PC-9 (cell line): ENCODE data around the gene LRRC2. TPM values are rescaled to one million over a fixed set of nuclear protein-coding genes. Genes with fewer than 3 reads are reported as not detected.

Experiments used
- BruUV-seq: library from RNA; stranded (reverse); fragments of 400-500 nt; replicated peaks from 2 replicates; lab custom pipeline; 2021; lab: Mats Ljungman, UMichigan
- CTCF ChIA-PET: fragments of 300-600 bp; sonication (Branson Sonifier 250); formaldehyde crosslinking; loops from one replicate; lab custom pipeline; 2022; ENCODE audit warnings: antibody characterized with exemption; lab: Charles Lee
- POLR2A ChIA-PET: fragments of 300-600 bp; sonication (Branson Sonifier 250); formaldehyde crosslinking; loops from one replicate; lab custom pipeline; 2022; ENCODE audit warnings: antibody characterized with exemption; ENCODE audit not compliant: unreplicated experiment; lab: Charles Lee
- DNase-seq, 2 experiments: peaks; one replicate each; pipeline versions ENCODE4 v3.0.0 to v3.0.0-alpha.2; 2015 to 2022; ENCODE audit warnings: mixed read lengths in 1 of 2
- H2AFZ ChIP-seq: fragments of 200-600 bp; sonication (generic); 2 replicates; pipeline ENCODE4 v1.8.1; 2017; ENCODE audit warnings: antibody characterized with exemption
- H3F3A ChIP-seq: fragments of 200-600 bp; sonication (generic); 2 replicates; pipeline ENCODE4 v1.8.1; 2017; ENCODE audit warnings: antibody characterized with exemption, mild to moderate bottlenecking, low read depth; ENCODE audit not compliant: insufficient read depth
- H3K27ac ChIP-seq: fragments of 200-600 bp; sonication (generic); 2 replicates; pipeline ENCODE4 v1.6.1; 2016; ENCODE audit warnings: mixed run types
- H3K27me3 ChIP-seq: fragments of 200-600 bp; sonication (generic); 2 replicates; pipeline ENCODE4 v1.6.1; 2016; ENCODE audit warnings: low read depth, mixed run types; ENCODE audit not compliant: insufficient read depth
- H3K36me3 ChIP-seq: fragments of 200-600 bp; sonication (generic); 2 replicates; pipeline ENCODE4 v1.6.1; 2016; ENCODE audit warnings: low read depth, mixed run types
- H3K4me1 ChIP-seq: fragments of 200-600 bp; sonication (generic); replicated peaks from 2 replicates; pipeline ENCODE4 v1.6.1; 2016; ENCODE audit warnings: mixed run types; ENCODE audit not compliant: insufficient read depth
- H3K4me2 ChIP-seq: fragments of 200-600 bp; sonication (generic); 2 replicates; pipeline ENCODE4 v1.6.1; 2017; ENCODE audit warnings: mixed run types
- H3K4me3 ChIP-seq: fragments of 200-600 bp; sonication (generic); 2 replicates; pipeline ENCODE4 v1.6.1; 2016; ENCODE audit warnings: mixed run types
- H3K79me2 ChIP-seq: fragments of 200-600 bp; sonication (generic); 2 replicates; pipeline ENCODE4 v1.6.1; 2017; ENCODE audit warnings: low read depth, mixed run types
- H3K9me2 ChIP-seq: fragments of 200-600 bp; sonication (generic); 2 replicates; pipeline ENCODE4 v1.8.1; 2017; ENCODE audit warnings: mild to moderate bottlenecking; ENCODE audit not compliant: insufficient read depth
- H3K9me3 ChIP-seq: fragments of 200-600 bp; sonication (generic); 2 replicates; pipeline ENCODE4 v1.8.1; 2016; ENCODE audit warnings: low read depth; ENCODE audit not compliant: insufficient read depth
- H4K20me1 ChIP-seq: fragments of 200-600 bp; sonication (generic); 2 replicates; pipeline ENCODE4 v1.8.1; 2017; ENCODE audit not compliant: insufficient read depth
- EZH2 ChIP-seq: fragments of 200-600 bp; sonication (generic); IDR thresholded peaks from 2 replicates; pipeline ENCODE4 v1.8.0; 2017; ENCODE audit warnings: antibody characterized with exemption, low read depth
- intact Hi-C: fragments of 100-400 bp; cut with micrococcal nuclease; formaldehyde crosslinking; loops from one replicate; pipeline ENCODE4 v1.10.0; 2022; ENCODE audit not compliant: unreplicated experiment
- total RNA-seq: library from RNA; stranded (reverse); gene quantifications from 2 replicates; pipeline ENCODE4 v1.2.3, GENCODE V29; 2021
- TF ChIP-seq, protein P1 (sequence below): fragments of 200-600 bp; sonication (generic); conservative IDR thresholded peaks from 2 replicates; pipeline ENCODE4 v1.6.1; 2017; ENCODE audit warnings: mixed run types, antibody characterized with exemption, mild to moderate bottlenecking, moderate library complexity

LRRC2 gene
- total RNA-seq, 1 experiment from 2014 or later = 0.22 TPM

DNA sequence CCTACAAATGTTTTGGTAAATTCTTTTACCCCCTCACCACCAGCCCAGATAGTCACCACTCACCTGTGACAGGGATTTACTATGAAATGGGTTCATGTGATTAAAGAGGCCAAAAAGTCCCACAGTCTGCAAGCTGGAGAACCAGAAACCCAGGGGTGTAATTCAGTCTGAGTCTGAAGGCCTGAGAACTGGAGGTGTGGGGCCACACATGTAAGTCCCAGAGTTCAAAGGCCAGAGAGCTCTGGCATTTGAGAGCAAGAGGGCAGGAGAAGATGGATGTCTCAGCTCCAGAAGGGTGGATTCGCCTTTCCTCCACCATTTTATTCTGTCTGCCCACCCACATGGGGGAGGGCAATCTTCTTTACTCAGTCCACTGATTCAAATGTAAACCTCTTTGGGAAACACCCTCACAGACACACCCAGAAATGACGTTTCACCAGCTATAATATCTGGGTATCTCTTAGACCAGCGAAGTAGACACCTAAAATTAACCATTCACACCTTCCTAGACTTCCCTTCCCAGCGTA, 56.4 kb downstream of the LRRC2 start:
- H3K36me3 ChIP-seq = no peaks in the 10 kb centered on the region
- TF ChIP-seq, protein P1, sequence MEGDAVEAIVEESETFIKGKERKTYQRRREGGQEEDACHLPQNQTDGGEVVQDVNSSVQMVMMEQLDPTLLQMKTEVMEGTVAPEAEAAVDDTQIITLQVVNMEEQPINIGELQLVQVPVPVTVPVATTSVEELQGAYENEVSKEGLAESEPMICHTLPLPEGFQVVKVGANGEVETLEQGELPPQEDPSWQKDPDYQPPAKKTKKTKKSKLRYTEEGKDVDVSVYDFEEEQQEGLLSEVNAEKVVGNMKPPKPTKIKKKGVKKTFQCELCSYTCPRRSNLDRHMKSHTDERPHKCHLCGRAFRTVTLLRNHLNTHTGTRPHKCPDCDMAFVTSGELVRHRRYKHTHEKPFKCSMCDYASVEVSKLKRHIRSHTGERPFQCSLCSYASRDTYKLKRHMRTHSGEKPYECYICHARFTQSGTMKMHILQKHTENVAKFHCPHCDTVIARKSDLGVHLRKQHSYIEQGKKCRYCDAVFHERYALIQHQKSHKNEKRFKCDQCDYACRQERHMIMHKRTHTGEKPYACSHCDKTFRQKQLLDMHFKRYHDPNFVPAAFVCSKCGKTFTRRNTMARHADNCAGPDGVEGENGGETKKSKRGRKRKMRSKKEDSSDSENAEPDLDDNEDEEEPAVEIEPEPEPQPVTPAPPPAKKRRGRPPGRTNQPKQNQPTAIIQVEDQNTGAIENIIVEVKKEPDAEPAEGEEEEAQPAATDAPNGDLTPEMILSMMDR = no peak
- TF ChIP-seq EZH2 = no peak
- H3K4me3 ChIP-seq = no peak overlapping the region
- H3F3A ChIP-seq = no peaks in the 10 kb centered on the region
- ChIA-PET POLR2A (interaction anchor here (0.5 kb wide), 1 partner anchor 235 kb away, joined by 7 read pairs; no protein-coding TSS in a partner anchor), CTCF (no interaction called here)
- H3K9me2 ChIP-seq = no peaks in the 10 kb centered on the region
- H3K79me2 ChIP-seq = no peaks in the 10 kb centered on the region
- H3K4me1 ChIP-seq = no peaks in the 10 kb centered on the region
- no peaks in the 10 kb centered on the region for H3K27me3 ChIP-seq
- intact Hi-C loops = no loop called here
- BruUV-seq = no TSS peak
- no peaks in the 10 kb centered on the region for H3K9me3 ChIP-seq
- H4K20me1 ChIP-seq = no peaks in the 10 kb centered on the region
- H2AFZ ChIP-seq = no peak overlapping the region
- H3K27ac ChIP-seq = no peak overlapping the region
- no peak overlapping the region for H3K4me2 ChIP-seq
- DNase-seq = no peak

DNA sequence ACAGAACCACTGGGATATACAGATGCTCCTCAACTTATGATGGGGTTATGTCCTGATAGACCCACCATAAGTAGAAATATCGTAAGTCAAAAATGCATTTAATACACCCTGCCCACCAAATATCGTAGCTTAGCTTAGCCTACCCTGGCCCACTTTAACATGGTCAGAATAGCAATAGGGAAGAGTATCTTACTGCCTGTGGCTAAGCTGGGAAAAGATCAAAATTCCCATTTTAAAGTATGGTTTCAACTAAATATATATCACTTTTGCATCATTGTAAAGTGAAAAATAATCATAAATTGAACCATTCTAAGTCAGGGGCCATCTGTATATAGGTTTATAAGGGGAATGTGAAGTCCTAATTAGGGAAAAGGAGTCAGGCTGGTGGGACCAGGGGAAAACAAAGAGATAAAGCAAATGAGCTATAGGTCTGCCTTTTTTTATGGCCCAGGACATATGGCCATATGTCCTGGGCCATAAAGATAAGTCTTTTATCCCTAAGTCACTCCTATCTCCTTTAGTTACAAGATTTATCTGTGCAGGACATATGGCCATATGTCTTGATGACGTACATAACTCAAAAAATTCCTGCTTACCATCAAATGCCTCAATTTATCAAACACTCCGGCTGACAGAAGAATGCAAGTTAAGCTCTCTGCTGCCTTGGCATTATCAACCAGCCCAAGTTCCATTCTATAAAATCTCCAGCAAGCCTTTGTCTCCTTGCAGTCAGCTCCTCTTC, 57.1 kb downstream of the LRRC2 start:
- POLR2A ChIA-PET = no interaction called here
- H3F3A ChIP-seq = no peaks in the 10 kb centered on the region

DNA sequence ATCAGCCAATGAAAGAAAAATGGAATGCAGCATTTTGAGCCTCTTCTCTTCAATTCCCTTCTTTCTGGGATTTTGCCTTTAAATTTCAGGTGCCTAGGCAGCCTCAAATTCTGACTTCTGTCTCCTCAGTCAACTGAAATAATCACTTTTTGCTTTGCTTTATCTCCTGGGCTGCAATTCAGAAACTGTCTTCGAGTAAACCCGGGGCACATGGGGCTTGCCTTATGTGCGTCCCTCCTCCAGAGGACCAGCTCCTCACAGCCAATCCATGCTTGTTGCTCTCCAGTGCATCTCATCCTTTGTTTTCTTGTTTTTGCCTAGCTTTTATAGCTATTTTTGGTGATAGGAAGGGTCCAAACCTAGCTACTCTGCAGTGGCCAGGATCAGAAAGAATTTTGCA, 59.6 kb downstream of the LRRC2 start:
- TF ChIP-seq, protein P1 = no peak
- no peak for TF ChIP-seq EZH2
- Histone ChIP-seq H3K36me3 (no peaks in the 10 kb centered on the region), H3K4me2 (no peak overlapping the region), H2AFZ (no peak overlapping the region), H3K27me3 (no peaks in the 10 kb centered on the region), H4K20me1 (no peaks in the 10 kb centered on the region), H3K27ac (no peak overlapping the region), H3K4me1 (no peaks in the 10 kb centered on the region), H3K4me3 (no peak overlapping the region), H3F3A (no peaks in the 10 kb centered on the region), H3K9me2 (no peaks in the 10 kb centered on the region), H3K79me2 (no peaks in the 10 kb centered on the region), H3K9me3 (no peaks in the 10 kb centered on the region)
- POLR2A ChIA-PET = no interaction called here
- DNase-seq = no peak
- no TSS peak for BruUV-seq
- intact Hi-C loops = no loop called here
- CTCF ChIA-PET = no interaction called here

More for the DNA sequence above, 57.1 kb downstream of the LRRC2 start:
- H3K36me3 ChIP-seq = no peaks in the 10 kb centered on the region
- CTCF ChIA-PET = no interaction called here
- H3K27me3 ChIP-seq = no peaks in the 10 kb centered on the region
- BruUV-seq = no TSS peak
- no peaks in the 10 kb centered on the region for H3K4me1 ChIP-seq
- TF ChIP-seq, protein P1 = no peak
- no peak for TF ChIP-seq EZH2
- H3K27ac ChIP-seq = no peak overlapping the region
- H3K9me3 ChIP-seq = no peaks in the 10 kb centered on the region
- no peaks in the 10 kb centered on the region for H4K20me1 ChIP-seq
- intact Hi-C loops = no loop called here
- no peak overlapping the region for H3K4me2 ChIP-seq
- H3K79me2 ChIP-seq = no peaks in the 10 kb centered on the region
- no peak for DNase-seq
- H3K4me3 ChIP-seq = no peak overlapping the region
- no peaks in the 10 kb centered on the region for H3K9me2 ChIP-seq
- H2AFZ ChIP-seq = no peak overlapping the region
